ENCODE results near the gene PARK7. TPM values are rescaled to one million over a fixed set of nuclear protein-coding genes. Genes with fewer than 3 reads are reported as not detected.

PARK7 gene
- total RNA-seq, 1 experiment from 2014 or later, result 448 TPM

DNA sequence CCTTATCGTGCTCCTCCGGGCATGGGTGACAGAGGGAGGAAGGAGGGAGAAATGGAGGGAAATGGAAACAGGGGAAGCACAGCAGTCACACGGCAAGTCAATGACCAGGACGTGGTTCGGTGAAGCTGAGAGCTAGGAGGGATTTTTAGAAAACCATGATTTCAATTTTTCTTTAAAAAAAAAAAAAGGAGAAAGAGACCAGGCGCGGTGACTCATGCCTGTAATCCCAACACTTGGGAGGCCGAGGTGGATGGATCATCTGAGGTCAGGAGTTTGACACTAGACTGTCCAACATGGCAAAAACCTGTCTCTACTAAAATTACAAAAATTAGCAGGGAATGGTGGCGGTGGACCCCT is 20.1 kb upstream of the PARK7 start:
- ATAC-seq (no peak), DNase-seq (ENCODE audit: low read depth, low spot score) (no peak)
- ChIA-PET CTCF (no interaction called here), POLR2A (no interaction called here)
- BruUV-seq (replicated peaks), result no TSS peak
- intact Hi-C loops (cut with micrococcal nuclease; ENCODE audit: unreplicated experiment) (no loop called here), in situ Hi-C loops (cut with HindIII; ENCODE audit: low pct_unique_long_range_greater_than_20kb, low sequenced_read_pairs) (no loop called here)
- H3K9me3 ChIP-seq (ENCODE audit: control insufficient read depth, insufficient read depth, low read depth, low read length), result no peaks in the 10 kb centered on the region
- no peaks in the 10 kb centered on the region for H3K36me3 ChIP-seq (ENCODE audit: control insufficient read depth, insufficient read depth, low read length)
- H3K27ac ChIP-seq (ENCODE audit: low read length), result no peak overlapping the region
- TF ChIP-seq TCF7L2 (IDR thresholded peaks at IDR 0.05; ENCODE audit: low read depth, low read length) (no peak), SIN3A (IDR thresholded peaks at IDR 0.05; ENCODE audit: borderline replicate concordance, insufficient read depth, low read depth, low read length) (no peak), POLR2AphosphoS5 (IDR thresholded peaks at IDR 0.05; ENCODE audit: low read depth, low read length) (no peak)
- TF ChIP-seq, protein P1, sequence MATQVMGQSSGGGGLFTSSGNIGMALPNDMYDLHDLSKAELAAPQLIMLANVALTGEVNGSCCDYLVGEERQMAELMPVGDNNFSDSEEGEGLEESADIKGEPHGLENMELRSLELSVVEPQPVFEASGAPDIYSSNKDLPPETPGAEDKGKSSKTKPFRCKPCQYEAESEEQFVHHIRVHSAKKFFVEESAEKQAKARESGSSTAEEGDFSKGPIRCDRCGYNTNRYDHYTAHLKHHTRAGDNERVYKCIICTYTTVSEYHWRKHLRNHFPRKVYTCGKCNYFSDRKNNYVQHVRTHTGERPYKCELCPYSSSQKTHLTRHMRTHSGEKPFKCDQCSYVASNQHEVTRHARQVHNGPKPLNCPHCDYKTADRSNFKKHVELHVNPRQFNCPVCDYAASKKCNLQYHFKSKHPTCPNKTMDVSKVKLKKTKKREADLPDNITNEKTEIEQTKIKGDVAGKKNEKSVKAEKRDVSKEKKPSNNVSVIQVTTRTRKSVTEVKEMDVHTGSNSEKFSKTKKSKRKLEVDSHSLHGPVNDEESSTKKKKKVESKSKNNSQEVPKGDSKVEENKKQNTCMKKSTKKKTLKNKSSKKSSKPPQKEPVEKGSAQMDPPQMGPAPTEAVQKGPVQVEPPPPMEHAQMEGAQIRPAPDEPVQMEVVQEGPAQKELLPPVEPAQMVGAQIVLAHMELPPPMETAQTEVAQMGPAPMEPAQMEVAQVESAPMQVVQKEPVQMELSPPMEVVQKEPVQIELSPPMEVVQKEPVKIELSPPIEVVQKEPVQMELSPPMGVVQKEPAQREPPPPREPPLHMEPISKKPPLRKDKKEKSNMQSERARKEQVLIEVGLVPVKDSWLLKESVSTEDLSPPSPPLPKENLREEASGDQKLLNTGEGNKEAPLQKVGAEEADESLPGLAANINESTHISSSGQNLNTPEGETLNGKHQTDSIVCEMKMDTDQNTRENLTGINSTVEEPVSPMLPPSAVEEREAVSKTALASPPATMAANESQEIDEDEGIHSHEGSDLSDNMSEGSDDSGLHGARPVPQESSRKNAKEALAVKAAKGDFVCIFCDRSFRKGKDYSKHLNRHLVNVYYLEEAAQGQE (IDR thresholded peaks at IDR 0.05; ENCODE audit: insufficient read depth in 1 of 2, low read depth in 2 of 2, low read length in 1 of 2), result no peak
- TF ChIP-seq, protein P2, sequence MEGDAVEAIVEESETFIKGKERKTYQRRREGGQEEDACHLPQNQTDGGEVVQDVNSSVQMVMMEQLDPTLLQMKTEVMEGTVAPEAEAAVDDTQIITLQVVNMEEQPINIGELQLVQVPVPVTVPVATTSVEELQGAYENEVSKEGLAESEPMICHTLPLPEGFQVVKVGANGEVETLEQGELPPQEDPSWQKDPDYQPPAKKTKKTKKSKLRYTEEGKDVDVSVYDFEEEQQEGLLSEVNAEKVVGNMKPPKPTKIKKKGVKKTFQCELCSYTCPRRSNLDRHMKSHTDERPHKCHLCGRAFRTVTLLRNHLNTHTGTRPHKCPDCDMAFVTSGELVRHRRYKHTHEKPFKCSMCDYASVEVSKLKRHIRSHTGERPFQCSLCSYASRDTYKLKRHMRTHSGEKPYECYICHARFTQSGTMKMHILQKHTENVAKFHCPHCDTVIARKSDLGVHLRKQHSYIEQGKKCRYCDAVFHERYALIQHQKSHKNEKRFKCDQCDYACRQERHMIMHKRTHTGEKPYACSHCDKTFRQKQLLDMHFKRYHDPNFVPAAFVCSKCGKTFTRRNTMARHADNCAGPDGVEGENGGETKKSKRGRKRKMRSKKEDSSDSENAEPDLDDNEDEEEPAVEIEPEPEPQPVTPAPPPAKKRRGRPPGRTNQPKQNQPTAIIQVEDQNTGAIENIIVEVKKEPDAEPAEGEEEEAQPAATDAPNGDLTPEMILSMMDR (IDR thresholded peaks at IDR 0.05), result no peak
- peaks cover 5% of the 10 kb centered on the region for H3K27me3 ChIP-seq (ENCODE audit: control insufficient read depth, insufficient read depth, low read length)
- H3K4me1 ChIP-seq (ENCODE audit: control insufficient read depth, insufficient read depth, low read length), result 0 out of 2 replicates have a peak, but pooled peaks cover 3% of the 10 kb centered on the region
- H3K4me3 ChIP-seq (ENCODE audit: low read depth in 2 of 2, low read length in 2 of 2), result no peak overlapping the region

DNA sequence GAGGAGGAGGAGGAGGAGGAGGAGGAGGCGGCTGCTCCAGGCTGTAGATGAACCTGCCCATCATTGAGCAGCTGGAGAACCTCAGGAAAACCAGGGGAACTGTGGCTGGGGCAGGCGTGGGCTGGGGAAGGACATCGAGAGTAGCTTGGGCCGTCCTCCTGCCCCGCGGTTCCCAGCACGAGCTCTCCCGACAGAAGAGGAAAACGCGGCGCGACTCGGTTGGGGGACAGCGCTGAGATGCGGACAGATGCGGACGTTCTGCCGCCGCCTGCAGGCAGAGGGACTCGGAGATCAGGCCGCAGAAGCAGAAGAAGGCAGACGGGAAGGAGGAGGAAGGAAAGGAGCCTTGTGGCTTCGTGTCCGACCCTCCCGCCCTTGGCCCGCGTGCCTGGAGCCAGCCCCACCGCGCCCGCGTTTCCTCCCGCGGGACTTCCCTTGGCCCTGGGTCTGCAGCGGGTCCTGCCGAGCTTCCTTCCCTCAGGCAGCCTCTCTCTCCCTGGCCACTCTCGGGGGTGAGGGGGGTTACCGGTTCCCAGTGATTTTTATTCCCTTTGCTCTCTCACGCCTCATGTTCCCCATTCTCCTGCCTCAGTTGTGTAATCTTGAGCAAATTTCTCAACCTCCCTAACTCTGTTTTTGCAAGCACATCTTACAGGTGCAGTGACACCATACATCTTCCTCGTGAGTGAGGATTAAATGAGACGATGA is 19.1 kb upstream of the PARK7 start:
- Histone ChIP-seq H3K27ac (ENCODE audit: low read length) (no peak overlapping the region), H3K9me3 (ENCODE audit: control insufficient read depth, insufficient read depth, low read depth, low read length) (no peaks in the 10 kb centered on the region), H3K4me1 (ENCODE audit: control insufficient read depth, insufficient read depth, low read length) (0 out of 2 replicates have a peak, but pooled peaks cover 3% of the 10 kb centered on the region), H3K4me3 (ENCODE audit: low read depth in 2 of 2, low read length in 2 of 2) (peak overlapping the region; percentile 17 to 47), H3K27me3 (ENCODE audit: control insufficient read depth, insufficient read depth, low read length) (peaks cover 5% of the 10 kb centered on the region), H3K36me3 (ENCODE audit: control insufficient read depth, insufficient read depth, low read length) (no peaks in the 10 kb centered on the region)
- ChIA-PET POLR2A (interaction anchor here (0.5 kb wide), 1 partner anchor 550 kb away, joined by 6 read pairs; no protein-coding TSS in a partner anchor), CTCF (interaction anchor here (0.6 kb wide), 2 partner anchors 28 to 33 kb away, joined by 8 to 11 read pairs; no protein-coding TSS in a partner anchor)
- no peak for TF ChIP-seq POLR2AphosphoS5 (IDR thresholded peaks at IDR 0.05; ENCODE audit: low read depth, low read length)
- TF ChIP-seq, protein P2 (IDR thresholded peaks at IDR 0.05), result peak; percentile 60; the same call in 1 of the 2 replicates
- intact Hi-C loops (cut with micrococcal nuclease; ENCODE audit: unreplicated experiment) (no loop called here), in situ Hi-C loops (cut with HindIII; ENCODE audit: low pct_unique_long_range_greater_than_20kb, low sequenced_read_pairs) (no loop called here)
- DNase-seq (ENCODE audit: low read depth, low spot score) (no peak), ATAC-seq (peak; percentile 90)
- no TSS peak for BruUV-seq (replicated peaks)

Data from Panc1 (cell line).